IPS-15b (cell line): ENCODE results near the gene OVCH1.

ENCODE experiments used
- H3K27me3 ChIP-seq: one replicate; pipeline ENCODE4 v1.6.1; 2013; ENCODE audit warnings: low read length; ENCODE audit not compliant: control insufficient read depth, insufficient read depth
- H3K36me3 ChIP-seq: one replicate; pipeline ENCODE4 v1.6.1; 2013; ENCODE audit warnings: low read length; ENCODE audit not compliant: control insufficient read depth, insufficient read depth
- H3K4me1 ChIP-seq: one replicate; pipeline ENCODE4 v1.6.1; 2013; ENCODE audit warnings: mild to moderate bottlenecking, low read length; ENCODE audit not compliant: control insufficient read depth, insufficient read depth
- H3K4me3 ChIP-seq: one replicate; pipeline ENCODE4 v1.5.1; 2013; ENCODE audit warnings: low read depth, low read length
- H3K9ac ChIP-seq: one replicate; pipeline ENCODE4 v1.6.1; 2013; ENCODE audit warnings: low read depth, mild to moderate bottlenecking, low read length
- H3K9me3 ChIP-seq: one replicate; pipeline ENCODE4 v1.6.1; 2013; ENCODE audit warnings: mild to moderate bottlenecking, low read length; ENCODE audit not compliant: control insufficient read depth, insufficient read depth

Gene OVCH1

GRCh38 chr12:29521951-29522350 lies 24.5 kb upstream of the OVCH1 start:
- Histone ChIP-seq H3K36me3 (no peaks in the 10 kb centered on the region), H3K27me3 (no peaks in the 10 kb centered on the region), H3K9me3 (no peaks in the 10 kb centered on the region), H3K4me3 (no peak overlapping the region), H3K9ac (no peak overlapping the region), H3K4me1 (no peaks in the 10 kb centered on the region)

- H3K4me3 ChIP-seq: no peak overlapping the region
- H3K27me3 ChIP-seq: no peaks in the 10 kb centered on the region
- H3K9me3 ChIP-seq: no peaks in the 10 kb centered on the region
- no peaks in the 10 kb centered on the region for H3K4me1 ChIP-seq
- H3K36me3 ChIP-seq: no peaks in the 10 kb centered on the region
- H3K9ac ChIP-seq: no peak overlapping the region
Measured at GRCh38 chr12:29519585-29520182, 22.2 kb upstream of the OVCH1 start.

GRCh38 chr12:29518407-29518806 lies 20.9 kb upstream of the OVCH1 start:
- Histone ChIP-seq H3K4me1 (no peaks in the 10 kb centered on the region), H3K4me3 (no peak overlapping the region), H3K9me3 (no peaks in the 10 kb centered on the region), H3K36me3 (no peaks in the 10 kb centered on the region), H3K27me3 (no peaks in the 10 kb centered on the region), H3K9ac (no peak overlapping the region)

GRCh38 chr12:29517264-29517663 lies 19.8 kb upstream of the OVCH1 start:
- no peaks in the 10 kb centered on the region for H3K4me1 ChIP-seq
- no peak overlapping the region for H3K4me3 ChIP-seq
- H3K9ac ChIP-seq: no peak overlapping the region
- H3K27me3 ChIP-seq: no peaks in the 10 kb centered on the region
- no peaks in the 10 kb centered on the region for H3K9me3 ChIP-seq
- H3K36me3 ChIP-seq: no peaks in the 10 kb centered on the region

- Histone ChIP-seq H3K4me3 (no peak overlapping the region), H3K4me1 (no peaks in the 10 kb centered on the region), H3K9me3 (no peaks in the 10 kb centered on the region), H3K36me3 (no peaks in the 10 kb centered on the region), H3K9ac (no peak overlapping the region), H3K27me3 (no peaks in the 10 kb centered on the region)
Measured at GRCh38 chr12:29516431-29516875, 19.0 kb upstream of the OVCH1 start.

GRCh38 chr12:29510591-29511185 lies 13.2 kb upstream of the OVCH1 start:
- Histone ChIP-seq H3K4me3 (no peak overlapping the region), H3K4me1 (no peaks in the 10 kb centered on the region), H3K9me3 (no peaks in the 10 kb centered on the region), H3K36me3 (no peaks in the 10 kb centered on the region), H3K27me3 (no peaks in the 10 kb centered on the region), H3K9ac (no peak overlapping the region)

GRCh38 chr12:29509503-29509902 lies 12.0 kb upstream of the OVCH1 start:
- H3K9ac ChIP-seq: no peak overlapping the region
- H3K4me3 ChIP-seq: no peak overlapping the region
- H3K4me1 ChIP-seq: no peaks in the 10 kb centered on the region
- H3K9me3 ChIP-seq: no peaks in the 10 kb centered on the region
- H3K36me3 ChIP-seq: no peaks in the 10 kb centered on the region
- H3K27me3 ChIP-seq: no peaks in the 10 kb centered on the region

- H3K36me3 ChIP-seq: no peaks in the 10 kb centered on the region
- no peaks in the 10 kb centered on the region for H3K27me3 ChIP-seq
Measured at GRCh38 chr12:29508949-29509348, 11.5 kb upstream of the OVCH1 start.

GRCh38 chr12:29505122-29505521 lies 7.6 kb upstream of the OVCH1 start:
- H3K27me3 ChIP-seq: no peaks in the 10 kb centered on the region
- H3K36me3 ChIP-seq: no peaks in the 10 kb centered on the region
- no peaks in the 10 kb centered on the region for H3K4me1 ChIP-seq
- H3K9ac ChIP-seq: no peak overlapping the region
- H3K4me3 ChIP-seq: no peak overlapping the region
- no peaks in the 10 kb centered on the region for H3K9me3 ChIP-seq

More at GRCh38 chr12:29508949-29509348, 11.5 kb upstream of the OVCH1 start:
- Histone ChIP-seq H3K4me3 (no peak overlapping the region), H3K4me1 (no peaks in the 10 kb centered on the region), H3K9ac (no peak overlapping the region), H3K9me3 (no peaks in the 10 kb centered on the region)

GRCh38 chr12:29503283-29503682 lies 5.8 kb upstream of the OVCH1 start:
- H3K9me3 ChIP-seq: no peaks in the 10 kb centered on the region
- H3K36me3 ChIP-seq: no peaks in the 10 kb centered on the region
- no peaks in the 10 kb centered on the region for H3K4me1 ChIP-seq
- no peaks in the 10 kb centered on the region for H3K27me3 ChIP-seq
- H3K4me3 ChIP-seq: no peak overlapping the region
- H3K9ac ChIP-seq: no peak overlapping the region

- Histone ChIP-seq H3K4me1 (no peaks in the 10 kb centered on the region), H3K9ac (no peak overlapping the region), H3K4me3 (no peak overlapping the region), H3K9me3 (no peaks in the 10 kb centered on the region), H3K27me3 (no peaks in the 10 kb centered on the region), H3K36me3 (no peaks in the 10 kb centered on the region)
Measured at GRCh38 chr12:29499235-29499634, 1.7 kb upstream of the OVCH1 start.

GRCh38 chr12:29492891-29493290 lies 4.6 kb downstream of the OVCH1 start:
- Histone ChIP-seq H3K9me3 (no peaks in the 10 kb centered on the region), H3K27me3 (no peaks in the 10 kb centered on the region), H3K4me1 (no peaks in the 10 kb centered on the region), H3K9ac (no peak overlapping the region), H3K4me3 (no peak overlapping the region), H3K36me3 (no peaks in the 10 kb centered on the region)
